SK-N-SH treated with all-trans-retinoic acid at 6 μM for 48 hours (cell line): ENCODE measurements around the gene NOP53.

Experiments
- BACH2 ChIP-seq: fragments of 250-450 bp; sonication (Bioruptor Pico); IDR thresholded peaks from 2 replicates; pipeline ENCODE4 v1.9.0; 2021; ENCODE audit warnings: mild to moderate bottlenecking, borderline replicate concordance
- CREB5 ChIP-seq: fragments of 250-450 bp; sonication (Bioruptor Pico); IDR thresholded peaks from 2 replicates; pipeline ENCODE4 v1.5.1; 2020; ENCODE audit warnings: low read depth, mild to moderate bottlenecking, moderate library complexity
- CSDC2 ChIP-seq: fragments of 250-450 bp; sonication (Bioruptor Pico); IDR thresholded peaks from 2 replicates; pipeline ENCODE4 v1.5.0; 2020; ENCODE audit warnings: mild to moderate bottlenecking, moderate library complexity
- ESRRG ChIP-seq: fragments of 250-450 bp; sonication (Bioruptor Pico); IDR thresholded peaks from 2 replicates; pipeline ENCODE4 v1.6.1; 2021; ENCODE audit warnings: mild to moderate bottlenecking
- ISL1 ChIP-seq: fragments of 250-450 bp; sonication (Bioruptor Pico); IDR thresholded peaks from 2 replicates; pipeline ENCODE4 v2.1.2; 2022; ENCODE audit warnings: mild to moderate bottlenecking, moderate library complexity
- OSR1 ChIP-seq: fragments of 250-450 bp; sonication (Bioruptor Pico); IDR thresholded peaks from 2 replicates; pipeline ENCODE4 v1.8.0; 2022; ENCODE audit warnings: moderate library complexity, mild to moderate bottlenecking, inconsistent platforms
- ZFP3 ChIP-seq: fragments of 250-450 bp; sonication (Bioruptor Pico); IDR thresholded peaks from 2 replicates; pipeline ENCODE4 v1.5.0; 2020; ENCODE audit warnings: mild to moderate bottlenecking, moderate library complexity
- ZFP30 ChIP-seq: fragments of 450-650 bp; formaldehyde crosslinking; IDR thresholded peaks from 2 replicates; pipeline ENCODE4 v1.5.0; 2022; ENCODE audit warnings: mild to moderate bottlenecking, moderate library complexity

- TF ChIP-seq BACH2 (no peak), ZFP3 (CRISPR knock-in tag) (no peak), ISL1 (CRISPR knock-in tag) (no peak), CSDC2 (CRISPR knock-in tag) (no peak), ESRRG (CRISPR knock-in tag) (no peak), CREB5 (CRISPR knock-in tag) (no peak), ZFP30 (no peak), OSR1 (no peak)
Observed at GRCh38 chr19:47760632-47760999, 15.3 kb downstream of the NOP53 start.
